ENCODE data around the gene AGPAT1. TPM values are rescaled to one million over a fixed set of nuclear protein-coding genes. Genes with fewer than 3 reads are reported as not detected.
A peak's percentile ranks its signal among the peaks of the same experiment; 100 is the strongest.
"Not testable (repeated sequence)": the region's sequence is repeated elsewhere in the genome, so short reads cannot be mapped to it uniquely, and the experiment has no call there.

The AGPAT1 gene
- 8.3 and 11.9 TPM in 2 replicates for total RNA-seq

- DNase-seq (ENCODE audit: low read depth in 2 of 2): peak; percentile 97 to 98
Measured at GRCh38 chr6:32175711-32176475, at the start of gene AGPAT1. Gene AGPAT1 (minus strand): TSS chr6:32176084. CDS start chr6:32171496, 4,588 bp downstream.

- no peak for DNase-seq (ENCODE audit: low read depth in 2 of 2)
Measured at GRCh38 chr6:32224696-32225095, 48.8 kb upstream of the AGPAT1 start.

- DNase-seq (ENCODE audit: low read depth in 2 of 2): peak in 1 of 2 donors; percentile 66
Measured at GRCh38 chr6:32223258-32224235, 47.7 kb upstream of the AGPAT1 start, which contains the start of gene NOTCH4. Gene NOTCH4 (minus strand): TSS chr6:32224067. CDS start chr6:32223928, 139 bp downstream.

- DNase-seq (ENCODE audit: low read depth in 2 of 2): no peak
Measured at GRCh38 chr6:32222333-32223230, 46.7 kb upstream of the AGPAT1 start.

GRCh38 chr6:32220021-32220420, 44.1 kb upstream of the AGPAT1 start:
- no peak for DNase-seq (ENCODE audit: low read depth in 2 of 2)

- no peak for DNase-seq (ENCODE audit: low read depth in 2 of 2)
Measured at GRCh38 chr6:32218167-32218566, 42.3 kb upstream of the AGPAT1 start.

GRCh38 chr6:32216998-32217397, 41.1 kb upstream of the AGPAT1 start:
- DNase-seq (ENCODE audit: low read depth in 2 of 2): no peak

GRCh38 chr6:32216285-32216684, 40.4 kb upstream of the AGPAT1 start:
- no peak for DNase-seq (ENCODE audit: low read depth in 2 of 2)

- no peak for DNase-seq (ENCODE audit: low read depth in 2 of 2)
Measured at GRCh38 chr6:32215617-32216016, 39.7 kb upstream of the AGPAT1 start.

- no peak for DNase-seq (ENCODE audit: low read depth in 2 of 2)
Measured at GRCh38 chr6:32214126-32214525, 38.2 kb upstream of the AGPAT1 start.

GRCh38 chr6:32213649-32214048, 37.8 kb upstream of the AGPAT1 start:
- no peak for DNase-seq (ENCODE audit: low read depth in 2 of 2)

GRCh38 chr6:32212076-32212760, 36.3 kb upstream of the AGPAT1 start:
- DNase-seq (ENCODE audit: low read depth in 2 of 2): no peak

GRCh38 chr6:32211432-32211831, 35.5 kb upstream of the AGPAT1 start:
- DNase-seq (ENCODE audit: low read depth in 2 of 2): not testable (repeated sequence)

GRCh38 chr6:32210191-32210601, 34.3 kb upstream of the AGPAT1 start:
- no peak for DNase-seq (ENCODE audit: low read depth in 2 of 2)

GRCh38 chr6:32208996-32209395, 33.1 kb upstream of the AGPAT1 start:
- DNase-seq (ENCODE audit: low read depth in 2 of 2): no peak

- DNase-seq (ENCODE audit: low read depth in 2 of 2): no peak
Measured at GRCh38 chr6:32204268-32204715, 28.4 kb upstream of the AGPAT1 start.

- DNase-seq (ENCODE audit: low read depth in 2 of 2): no peak
Measured at GRCh38 chr6:32203426-32204267, 27.8 kb upstream of the AGPAT1 start.

GRCh38 chr6:32202186-32202585, 26.3 kb upstream of the AGPAT1 start:
- no peak for DNase-seq (ENCODE audit: low read depth in 2 of 2)

GRCh38 chr6:32200711-32201475, 25.0 kb upstream of the AGPAT1 start:
- no peak for DNase-seq (ENCODE audit: low read depth in 2 of 2)

Measured in lung microvascular endothelial cell (primary cell).